ENCODE measurements around the gene HSD3B2. TPM values are rescaled to one million over a fixed set of nuclear protein-coding genes. Genes with fewer than 3 reads are reported as not detected.

HSD3B2 gene
- total and polyA plus RNA-seq, 2 experiments from 2014 or later, result not detected

GRCh38 chr1:119374208-119374874, 40.6 kb upstream of the HSD3B2 start (continued):
- no peak for TF ChIP-seq ETS1 (IDR thresholded peaks at IDR 0.05)

- H3K36me3 Mint-ChIP-seq (ENCODE audit: low read depth), result no peaks in the 10 kb centered on the region
- Histone ChIP-seq H3K27me3 (ENCODE audit: insufficient read depth) (no peaks in the 10 kb centered on the region), H3K4me3 (no peak overlapping the region), H2AFZ (no peak overlapping the region), H3K36me3 (ENCODE audit: insufficient read depth) (no peaks in the 10 kb centered on the region), H3K4me1 (ENCODE audit: insufficient read depth) (peaks cover 11% of the 10 kb centered on the region), H4K20me1 (replicated peaks; ENCODE audit: insufficient read depth) (no peaks in the 10 kb centered on the region), H3K79me2 (replicated peaks; ENCODE audit: insufficient read depth) (no peaks in the 10 kb centered on the region), H3K4me2 (no peak overlapping the region), H3K27ac (ENCODE audit: low read depth) (no peak overlapping the region), H3K9me2 (ENCODE audit: insufficient read depth) (peaks cover 8% of the 10 kb centered on the region; the same call in 1 of the 2 replicates), H3F3A (replicated peaks; ENCODE audit: low read depth) (no peaks in the 10 kb centered on the region)
- TF ChIP-seq STAT1 (IDR thresholded peaks at IDR 0.05; ENCODE audit: unreplicated experiment) (no peak), ZNF331 (CRISPR knock-in tag; IDR thresholded peaks at IDR 0.05; ENCODE audit: low read depth) (no peak), ZNF462 (CRISPR knock-in tag; IDR thresholded peaks at IDR 0.05) (no peak), CTCF (conservative IDR thresholded peaks at IDR 0.05; ENCODE audit: low read depth in 2 of 2) (no peak), EZH2 (IDR thresholded peaks at IDR 0.05; ENCODE audit: low read depth, unreplicated experiment) (no peak), NANOG (IDR thresholded peaks at IDR 0.05; ENCODE audit: borderline replicate concordance) (no peak), ZNF114 (CRISPR knock-in tag; IDR thresholded peaks at IDR 0.05) (no peak), CREB1 (CRISPR knock-in tag; IDR thresholded peaks at IDR 0.05; ENCODE audit: low read depth) (no peak), EZH2phosphoT487 (IDR thresholded peaks at IDR 0.05; ENCODE audit: unreplicated experiment) (no peak), ETS1 (IDR thresholded peaks at IDR 0.05) (no peak)
- DNase-seq (ENCODE audit: low spot score) (no peak), ATAC-seq (no peak)
- H3K27me3 Mint-ChIP-seq (ENCODE audit: insufficient read depth, low read depth, poor library complexity), result no peaks in the 10 kb centered on the region
- H3K4me3 Mint-ChIP-seq, result no peak overlapping the region
- no peak overlapping the region for H3K27ac Mint-ChIP-seq
- peaks cover 19% of the 10 kb centered on the region for H3K4me1 Mint-ChIP-seq
- peaks cover 4% of the 10 kb centered on the region; the same call in 1 of the 3 replicates for H3K9me3 Mint-ChIP-seq
Observed at GRCh38 chr1:119375366-119375765, 39.6 kb upstream of the HSD3B2 start.
